Gastroesophageal sphincter (tissue), 3 donors: ENCODE measurements around the gene TNFAIP8L3.

Experiments
- EP300 ChIP-seq: sonication (generic); formaldehyde crosslinking; IDR thresholded peaks from one replicate; pipeline ENCODE4 v1.6.1; 2017; ENCODE audit warnings: antibody characterized with exemption, mild to moderate bottlenecking
- POLR2A ChIP-seq, 2 donors: fragments of 450-650 bp; IDR thresholded peaks; one replicate each; pipeline ENCODE4 v1.6.1; 2017; ENCODE audit warnings: antibody characterized with exemption in 2 of 2, mild to moderate bottlenecking in 2 of 2, moderate library complexity in 1 of 2
- POLR2AphosphoS5 ChIP-seq: sonication (generic); formaldehyde crosslinking; IDR thresholded peaks from one replicate; pipeline ENCODE4 v1.6.1; 2017; ENCODE audit warnings: antibody characterized with exemption
- TF ChIP-seq, protein P1 (sequence below), 4 experiments: fragments of 200-600 bp in 2 of 4; fragments of 450-650 bp in 2 of 4; sonication (generic) in 1 of 4; IDR thresholded peaks; one replicate each; pipeline ENCODE4 v1.5.1; 2017 to 2019; ENCODE audit warnings: antibody characterized with exemption in 4 of 4, mild to moderate bottlenecking in 2 of 4, moderate library complexity in 2 of 4

DNA sequence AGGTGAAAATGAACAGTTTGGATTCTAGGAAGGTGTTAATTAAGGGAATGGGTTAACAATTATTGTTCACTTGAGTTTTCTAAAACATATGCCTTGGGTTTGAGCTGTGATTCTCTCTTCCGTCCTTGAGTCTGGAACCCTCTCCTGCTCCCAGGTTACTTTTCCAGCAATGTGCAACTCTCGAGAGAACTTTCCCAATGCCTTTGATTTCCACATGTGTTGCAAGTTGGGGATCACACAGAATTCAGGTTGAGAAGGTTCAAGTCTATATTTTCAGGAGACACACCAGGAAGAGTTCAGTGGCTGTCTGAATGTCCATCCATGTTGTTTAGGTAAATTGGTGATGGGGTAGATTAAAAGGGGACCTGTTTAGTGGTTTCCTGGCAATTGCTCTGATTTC is 48.7 kb downstream of the TNFAIP8L3 start:
- no peak for TF ChIP-seq EP300
- TF ChIP-seq, protein P1, sequence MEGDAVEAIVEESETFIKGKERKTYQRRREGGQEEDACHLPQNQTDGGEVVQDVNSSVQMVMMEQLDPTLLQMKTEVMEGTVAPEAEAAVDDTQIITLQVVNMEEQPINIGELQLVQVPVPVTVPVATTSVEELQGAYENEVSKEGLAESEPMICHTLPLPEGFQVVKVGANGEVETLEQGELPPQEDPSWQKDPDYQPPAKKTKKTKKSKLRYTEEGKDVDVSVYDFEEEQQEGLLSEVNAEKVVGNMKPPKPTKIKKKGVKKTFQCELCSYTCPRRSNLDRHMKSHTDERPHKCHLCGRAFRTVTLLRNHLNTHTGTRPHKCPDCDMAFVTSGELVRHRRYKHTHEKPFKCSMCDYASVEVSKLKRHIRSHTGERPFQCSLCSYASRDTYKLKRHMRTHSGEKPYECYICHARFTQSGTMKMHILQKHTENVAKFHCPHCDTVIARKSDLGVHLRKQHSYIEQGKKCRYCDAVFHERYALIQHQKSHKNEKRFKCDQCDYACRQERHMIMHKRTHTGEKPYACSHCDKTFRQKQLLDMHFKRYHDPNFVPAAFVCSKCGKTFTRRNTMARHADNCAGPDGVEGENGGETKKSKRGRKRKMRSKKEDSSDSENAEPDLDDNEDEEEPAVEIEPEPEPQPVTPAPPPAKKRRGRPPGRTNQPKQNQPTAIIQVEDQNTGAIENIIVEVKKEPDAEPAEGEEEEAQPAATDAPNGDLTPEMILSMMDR (IDR thresholded peaks at IDR 0.05) = no peak
- TF ChIP-seq POLR2A (IDR thresholded peaks at IDR 0.05) = no peak
- no peak for TF ChIP-seq POLR2AphosphoS5
